A673 (cell line): ENCODE results near the gene RFX5. TPM values are rescaled to one million over a fixed set of nuclear protein-coding genes. Genes with fewer than 3 reads are reported as not detected.
A peak's percentile ranks its signal among the peaks of the same experiment; 100 is the strongest.

ENCODE experiments used
- BruUV-seq: library from RNA; stranded (reverse); fragments of 400-500 nt; replicated peaks from 2 replicates; lab custom pipeline; 2021; lab: Mats Ljungman, UMichigan
- CTCF ChIA-PET: fragments of 300-600 bp; sonication (Branson Sonifier 250); formaldehyde crosslinking; loops from one replicate; lab custom pipeline; 2022; ENCODE audit warnings: antibody characterized with exemption; lab: Charles Lee
- POLR2A ChIA-PET: fragments of 300-600 bp; sonication (Branson Sonifier 250); formaldehyde crosslinking; loops from one replicate; lab custom pipeline; 2022; ENCODE audit warnings: antibody characterized with exemption; ENCODE audit not compliant: low non-redundant PET; lab: Charles Lee
- DNase-seq: peaks from one replicate; pipeline ENCODE4 v3.0.0-alpha.2; 2015; ENCODE audit warnings: low spot score
- H3K27ac ChIP-seq: fragments of 200-600 bp; sonication (generic); 2 replicates; pipeline ENCODE4 v1.5.1; 2016; ENCODE audit warnings: mixed run types, low read depth, mild to moderate bottlenecking, mixed read lengths, antibody characterized with exemption, low read length; ENCODE audit not compliant: poor library complexity, severe bottlenecking
- H3K27me3 ChIP-seq: fragments of 200-600 bp; sonication (generic); replicated peaks from 2 replicates; pipeline ENCODE4 v1.6.1; 2017; ENCODE audit warnings: mixed run types, low read depth, mild to moderate bottlenecking, mixed read lengths, antibody characterized with exemption, low read length; ENCODE audit not compliant: insufficient read depth, poor library complexity
- H3K36me3 ChIP-seq: fragments of 200-600 bp; sonication (generic); 2 replicates; pipeline ENCODE4 v1.6.1; 2016; ENCODE audit warnings: mixed run types, mild to moderate bottlenecking, mixed read lengths, antibody characterized with exemption, low read length; ENCODE audit not compliant: insufficient read depth, poor library complexity, severe bottlenecking
- H3K4me1 ChIP-seq: fragments of 200-600 bp; sonication (generic); 2 replicates; pipeline ENCODE4 v1.6.1; 2017; ENCODE audit warnings: mixed run types, mild to moderate bottlenecking, mixed read lengths, antibody characterized with exemption, low read length; ENCODE audit not compliant: insufficient read depth, poor library complexity, severe bottlenecking
- H3K4me3 ChIP-seq: fragments of 200-600 bp; sonication (generic); 2 replicates; pipeline ENCODE4 v1.5.1; 2016; ENCODE audit warnings: low read depth, mixed run types, mild to moderate bottlenecking, mixed read lengths, low read length; ENCODE audit not compliant: poor library complexity, severe bottlenecking
- H3K9me3 ChIP-seq: fragments of 200-600 bp; sonication (generic); 2 replicates; pipeline ENCODE4 v1.6.1; 2016; ENCODE audit warnings: mixed run types, low read depth, mild to moderate bottlenecking, mixed read lengths, antibody characterized with exemption, low read length; ENCODE audit not compliant: poor library complexity, severe bottlenecking
- CTCF ChIP-seq: fragments of 300-800, 200-600 bp; sonication (generic); conservative IDR thresholded peaks from 2 replicates; pipeline ENCODE4 v1.5.1; 2017; ENCODE audit warnings: low read depth, mild to moderate bottlenecking, antibody characterized with exemption, low read length, moderate library complexity, mixed read lengths
- EZH2 ChIP-seq: fragments of 200-600 bp; sonication (generic); IDR thresholded peaks from 2 replicates; pipeline ENCODE4 v1.6.1; 2017; ENCODE audit warnings: borderline replicate concordance, low read depth, mild to moderate bottlenecking, mixed read lengths, antibody characterized with exemption, low read length; ENCODE audit not compliant: poor library complexity, severe bottlenecking
- intact Hi-C: fragments of 100-400 bp; cut with micrococcal nuclease; formaldehyde crosslinking; loops from one replicate; pipeline ENCODE4 v1.10.0; 2022; ENCODE audit not compliant: unreplicated experiment
- total RNA-seq: library from RNA; stranded (reverse); gene quantifications from 2 replicates; pipeline ENCODE4 v1.2.3, GENCODE V29; 2021

Gene RFX5
- total RNA-seq, 1 experiment from 2014 or later, result 49.0 TPM

GRCh38 chr1:151311589-151312331, 35.3 kb downstream of the RFX5 start:
- no peak overlapping the region for H3K4me3 ChIP-seq
- no TSS peak for BruUV-seq
- H3K27me3 ChIP-seq, result no peaks in the 10 kb centered on the region
- peak overlapping the region; percentile 60 for H3K27ac ChIP-seq
- DNase-seq, result peak; percentile 86
- CTCF ChIA-PET, result interaction anchor here (1.6 to 1.7 kb wide), 2 partner anchors 11 to 60 kb away, joined by 4 read pairs; no protein-coding TSS in a partner anchor
- peaks cover 36% of the 10 kb centered on the region for H3K36me3 ChIP-seq
- no peaks in the 10 kb centered on the region for H3K9me3 ChIP-seq
- POLR2A ChIA-PET, result no interaction called here
- H3K4me1 ChIP-seq, result no peaks in the 10 kb centered on the region
- no peak for TF ChIP-seq EZH2
- no peak for TF ChIP-seq CTCF
- intact Hi-C loops, result no loop called here

GRCh38 chr1:151311011-151311410, 36.0 kb downstream of the RFX5 start:
- Histone ChIP-seq H3K4me3 (no peak overlapping the region), H3K4me1 (no peaks in the 10 kb centered on the region), H3K9me3 (no peaks in the 10 kb centered on the region), H3K27ac (no peak overlapping the region), H3K36me3 (peaks cover 43% of the 10 kb centered on the region), H3K27me3 (no peaks in the 10 kb centered on the region)
- POLR2A ChIA-PET, result interaction anchor here (0.6 kb wide), 1 partner anchor 52 kb away, joined by 35 read pairs; no protein-coding TSS in a partner anchor
- no peak for DNase-seq
- intact Hi-C loops, result no loop called here
- TF ChIP-seq CTCF (no peak), EZH2 (no peak)
- no TSS peak for BruUV-seq
- CTCF ChIA-PET, result interaction anchor here (1.2 to 1.7 kb wide), 3 partner anchors 10 to 59 kb away, joined by 4 to 6 read pairs (median 4); no protein-coding TSS in a partner anchor

- POLR2A ChIA-PET, result no interaction called here
- Histone ChIP-seq H3K27ac (no peak overlapping the region), H3K36me3 (peaks cover 44% of the 10 kb centered on the region), H3K4me1 (no peaks in the 10 kb centered on the region), H3K27me3 (no peaks in the 10 kb centered on the region), H3K9me3 (no peaks in the 10 kb centered on the region), H3K4me3 (no peak overlapping the region)
- no TSS peak for BruUV-seq
- intact Hi-C loops, result loop anchor here (10.0 kb wide), 1 partner anchor 85 kb away; the partner anchor contains the start of gene PSMB4
- CTCF ChIA-PET, result interaction anchor here (1.2 kb wide), 1 partner anchor 31 kb away, joined by 6 read pairs; no protein-coding TSS in a partner anchor
- TF ChIP-seq CTCF (no peak), EZH2 (no peak)
- no peak for DNase-seq
Observed at GRCh38 chr1:151309811-151310323, 37.2 kb downstream of the RFX5 start.
